NCI-H2196 (cell line): ENCODE data around the gene MEGF8.
A peak's percentile ranks its signal among the peaks of the same experiment; 100 is the strongest.

Source experiments
- DNase-seq: peaks from one replicate; lab custom pipeline; 2025; ENCODE audit not compliant: unreplicated experiment; lab: John Stamatoyannopoulos, UW

Gene MEGF8

GRCh38 chr19:42306646-42307045 is 18.8 kb upstream of the MEGF8 start:
- DNase-seq: no peak

DNA sequence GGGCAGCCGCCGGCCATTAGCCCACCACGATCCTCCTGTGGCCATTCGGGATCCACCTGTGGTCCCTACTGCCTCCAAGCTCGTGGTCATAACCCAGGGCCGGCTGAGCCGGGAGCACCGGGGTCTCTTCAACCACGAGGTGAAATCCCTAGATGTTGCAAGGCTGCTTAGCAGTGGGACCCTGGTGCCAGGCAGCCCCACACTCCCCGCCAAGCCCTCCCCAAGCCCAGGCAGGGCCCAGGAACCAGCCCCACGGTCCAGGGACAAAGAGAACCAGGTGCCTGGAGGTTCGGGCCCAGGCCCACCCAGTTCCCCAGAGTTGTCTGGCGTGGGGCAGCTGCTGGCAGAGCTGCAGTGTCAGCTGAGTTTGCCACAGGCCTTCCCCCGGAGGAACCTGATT is 15.7 kb upstream of the MEGF8 start:
- no peak for DNase-seq

DNA sequence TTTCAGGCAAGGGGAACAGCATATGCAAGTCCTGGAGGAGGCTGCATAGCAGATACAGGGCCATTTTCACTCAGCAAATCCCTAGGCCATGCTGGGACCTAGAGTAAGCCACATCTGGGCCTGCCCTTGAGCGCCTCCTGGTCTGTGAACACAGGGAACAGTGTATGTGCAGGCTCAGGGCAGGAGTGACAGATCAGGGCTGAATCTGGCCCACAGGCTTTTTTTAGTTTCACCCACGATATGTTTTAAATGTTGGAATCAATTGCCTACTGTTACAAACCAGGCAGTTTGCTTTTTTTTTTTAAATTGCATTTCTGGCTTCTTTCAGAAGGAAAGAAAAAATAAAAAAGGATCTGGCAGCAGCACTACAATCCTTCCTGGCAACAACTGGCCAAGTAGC is 13.8 kb upstream of the MEGF8 start:
- no peak for DNase-seq

- DNase-seq: no peak
These were observed 13.1 kb upstream of the MEGF8 start for GRCh38 chr19:42312370-42312769.

- DNase-seq: peak; percentile 77
These were observed 12.2 kb upstream of the MEGF8 start, which contains the start of gene TMEM145 for GRCh38 chr19:42313096-42313839. Gene TMEM145 (plus strand): TSS chr19:42313309. CDS start chr19:42313377, 68 bp downstream.

GRCh38 chr19:42313840-42314755 is 11.3 kb upstream of the MEGF8 start:
- DNase-seq: no peak

DNA sequence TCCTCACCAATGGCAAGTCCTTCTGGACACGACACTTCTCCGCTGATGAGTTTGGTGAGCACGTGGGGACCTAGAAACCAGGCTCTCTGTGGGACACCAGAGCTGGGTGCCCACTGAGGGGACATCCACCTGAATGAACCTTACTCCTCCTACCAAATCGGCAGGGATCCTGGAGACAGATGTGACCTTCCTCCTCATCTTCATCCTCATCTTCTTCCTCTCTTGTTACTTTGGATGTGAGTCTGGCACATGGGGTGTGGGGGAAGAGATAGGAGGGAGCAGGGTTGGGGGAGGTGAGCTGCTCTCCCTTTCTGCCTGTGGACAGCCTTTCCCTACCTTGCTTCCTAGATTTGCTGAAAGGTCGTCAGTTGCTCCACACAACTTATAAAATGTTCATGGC is 10.4 kb upstream of the MEGF8 start:
- DNase-seq: no peak

DNA sequence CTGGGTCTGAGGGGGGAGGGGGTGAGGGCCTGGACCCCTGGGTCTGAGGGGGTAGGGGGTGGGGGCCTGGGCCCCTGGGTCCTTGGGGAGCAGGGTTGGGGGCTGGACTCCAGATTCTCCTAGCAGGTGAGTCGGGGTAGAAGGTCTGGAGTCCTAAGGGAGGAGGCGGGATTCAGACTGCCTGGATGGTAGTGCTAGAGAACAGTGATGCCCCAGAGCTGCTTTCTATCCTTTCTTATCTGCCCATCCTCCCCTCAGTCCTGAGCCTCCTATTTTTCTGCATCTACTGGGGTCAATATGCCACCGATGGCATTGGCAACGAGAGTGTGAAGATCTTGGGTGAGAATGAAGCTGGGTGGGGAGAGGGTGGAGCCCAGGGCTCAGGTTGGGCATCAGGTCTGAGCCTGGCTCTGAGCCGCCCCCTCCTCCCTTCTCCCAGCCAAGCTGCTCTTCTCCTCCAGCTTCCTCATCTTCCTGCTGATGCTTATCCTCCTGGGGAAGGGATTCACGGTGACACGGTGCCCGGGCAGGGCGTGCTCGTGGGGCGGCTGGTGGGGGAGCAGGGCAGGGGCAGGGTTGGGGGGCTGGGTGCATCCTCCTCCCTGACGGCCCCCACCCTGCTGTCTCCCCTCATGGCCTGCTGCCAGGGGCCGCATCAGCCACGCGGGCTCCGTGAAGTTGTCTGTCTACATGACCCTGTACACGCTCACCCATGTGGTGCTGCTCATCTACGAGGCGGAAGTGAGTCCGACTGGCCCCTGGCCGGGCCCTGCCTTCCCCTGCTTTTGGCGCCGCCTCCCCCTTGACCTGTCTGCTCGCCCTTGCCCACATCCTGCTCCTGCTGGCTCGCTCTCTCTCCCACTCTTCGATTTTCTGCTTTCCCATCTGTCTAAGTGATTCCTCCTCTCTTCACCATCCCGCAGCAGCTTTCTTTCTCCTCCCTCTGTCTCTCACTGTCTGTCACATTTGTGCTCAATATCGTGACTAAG is 8.9 kb upstream of the MEGF8 start:
- DNase-seq: peak; percentile 87

- no peak for DNase-seq
These were observed 7.9 kb upstream of the MEGF8 start for GRCh38 chr19:42317535-42317934.

- DNase-seq: no peak
These were observed 3.1 kb upstream of the MEGF8 start for GRCh38 chr19:42322305-42322704.

DNA sequence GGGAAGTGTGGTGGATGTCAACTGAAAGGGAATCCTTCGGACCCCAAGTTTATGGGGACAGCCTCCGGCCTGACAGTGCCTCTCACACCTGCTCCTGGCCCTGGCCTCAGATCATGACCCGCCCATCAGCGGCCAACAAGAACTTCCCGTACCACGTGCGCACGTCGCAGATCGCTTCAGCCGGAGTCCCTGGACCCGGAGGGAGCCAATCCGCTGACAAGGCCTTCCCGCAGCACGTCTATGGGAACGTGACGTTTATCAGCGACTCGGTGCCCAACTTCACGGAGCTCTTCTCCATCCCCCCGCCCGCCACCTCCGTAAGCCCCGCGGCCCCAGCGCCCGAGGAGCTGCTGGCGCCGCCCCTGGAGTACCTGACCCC is 2.0 kb upstream of the MEGF8 start:
- DNase-seq: no peak

DNA sequence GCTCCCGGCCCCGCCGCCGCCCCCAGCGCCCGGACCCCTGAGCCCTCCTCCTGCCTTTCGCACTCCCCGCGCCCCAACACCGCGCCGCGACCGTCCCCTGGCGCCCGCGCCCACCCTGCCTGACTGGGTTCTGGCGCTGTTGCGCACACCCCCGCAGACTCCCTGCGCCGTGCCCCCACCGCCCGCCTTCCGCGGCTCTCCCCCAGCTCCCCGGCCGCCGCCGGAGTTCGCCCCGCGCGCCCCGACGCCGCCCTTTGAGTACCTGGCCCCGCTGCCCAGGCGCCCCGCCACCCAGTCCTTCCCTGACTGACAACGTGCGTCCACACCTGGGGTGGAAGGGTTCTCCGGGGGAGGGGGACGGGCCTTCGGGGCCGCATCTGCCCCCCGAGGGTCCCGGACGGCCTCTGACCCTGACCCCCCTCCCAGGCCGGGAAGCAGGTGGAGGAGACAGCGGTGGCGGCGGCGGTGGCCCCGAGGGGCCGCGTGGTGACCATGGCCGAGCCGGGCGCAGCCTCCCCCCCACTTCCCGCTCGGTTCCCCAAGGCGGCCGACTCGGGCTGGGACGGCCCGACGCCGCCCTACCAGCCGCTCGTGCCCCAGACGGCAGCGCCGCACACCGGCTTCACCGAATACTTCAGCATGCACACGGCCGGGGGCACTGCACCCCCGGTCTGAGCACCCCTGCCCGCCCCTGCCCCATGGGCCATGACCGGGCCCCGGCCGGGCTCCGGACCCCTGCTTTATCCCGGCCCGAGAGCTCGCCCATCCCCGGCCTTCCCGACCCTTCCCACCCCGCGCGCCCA is 1.4 kb upstream of the MEGF8 start:
- DNase-seq: no peak

GRCh38 chr19:42324655-42325307 is 654 bp upstream of the MEGF8 start:
- DNase-seq: no peak

- DNase-seq: no peak
These were observed 699 bp downstream of the MEGF8 start for GRCh38 chr19:42325896-42326771.

DNA sequence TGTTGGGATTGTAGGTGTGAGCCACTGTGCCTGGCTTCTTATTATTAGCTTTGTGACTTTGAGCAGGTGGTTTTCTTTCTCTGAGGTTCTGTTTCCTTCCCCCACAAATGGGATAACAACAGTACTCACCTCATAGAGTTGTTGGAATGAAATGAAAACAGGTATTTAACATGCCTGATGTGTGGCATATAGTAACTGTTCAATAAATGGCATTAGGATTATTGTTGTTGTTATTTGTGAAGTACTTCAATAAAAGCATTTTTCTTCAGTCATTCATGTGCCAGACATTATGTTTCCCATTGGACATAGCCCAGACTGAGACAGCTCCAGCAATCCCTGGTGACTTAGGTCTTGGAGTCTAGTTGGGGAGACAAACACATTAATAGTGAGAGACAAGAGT is 1.5 kb downstream of the MEGF8 start:
- DNase-seq: no peak

GRCh38 chr19:42327381-42327780 is 1.9 kb downstream of the MEGF8 start:
- DNase-seq: no peak

DNA sequence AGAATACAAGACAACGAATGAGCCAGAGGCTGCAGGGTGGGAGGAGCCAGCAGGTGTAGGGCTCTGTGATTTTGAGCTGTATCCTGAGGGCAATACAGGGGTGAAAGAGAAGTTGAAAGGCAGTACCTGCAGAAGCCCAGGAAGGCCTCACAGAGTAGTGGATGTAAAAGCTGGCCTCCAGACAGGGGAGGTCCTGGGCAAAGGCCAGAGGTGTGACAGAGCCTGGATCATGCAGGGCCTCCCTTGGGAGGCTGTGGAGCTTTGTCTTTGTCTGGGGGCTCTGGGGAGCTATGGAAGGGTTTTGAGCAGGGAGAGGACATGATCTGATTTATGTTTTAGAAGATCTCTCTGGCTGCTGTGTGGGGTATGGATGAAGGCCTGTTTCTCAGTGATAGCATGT is 2.7 kb downstream of the MEGF8 start:
- DNase-seq: no peak

- no peak for DNase-seq
These were observed 3.4 kb downstream of the MEGF8 start for GRCh38 chr19:42328854-42329253.

GRCh38 chr19:42330241-42330711 is 4.8 kb downstream of the MEGF8 start:
- no peak for DNase-seq
